HG02763 (cell line): ENCODE measurements around the gene SPSB3.
"Not testable (repeated sequence)": the region's sequence is repeated elsewhere in the genome, so short reads cannot be mapped to it uniquely, and the experiment has no call there.

Source experiments
- ATAC-seq: cut with Tn5 transposase; IDR thresholded peaks from one replicate; pipeline ENCODE4 v1.9.1; 2021; ENCODE audit warnings: mild to moderate bottlenecking, moderate library complexity; ENCODE audit not compliant: unreplicated experiment

Gene SPSB3

DNA sequence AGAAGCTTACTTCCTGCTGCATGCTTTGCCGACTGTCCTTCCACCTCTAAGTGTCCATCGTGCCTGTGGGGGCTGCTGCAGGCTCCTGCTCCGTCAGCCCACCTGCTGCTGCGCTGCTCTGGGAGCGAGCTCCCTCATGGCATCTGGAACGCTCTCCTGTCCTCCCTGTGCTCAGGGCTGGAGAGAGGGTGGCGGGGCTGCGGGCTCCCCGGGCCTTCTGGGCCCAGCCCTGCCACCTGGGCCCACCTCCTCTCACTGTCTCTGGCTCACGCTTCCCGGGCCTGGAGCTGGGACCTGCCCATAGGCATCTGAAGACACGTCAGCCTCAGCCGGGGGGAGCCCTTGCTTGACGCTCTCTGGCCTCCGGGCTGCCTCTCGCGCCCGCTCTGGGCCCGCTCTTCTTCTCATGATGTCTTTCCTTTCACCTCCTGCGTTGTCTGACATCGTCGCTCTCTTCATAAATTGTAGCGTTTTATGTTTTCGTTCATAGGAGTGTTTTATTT is 38.0 kb downstream of the SPSB3 start:
- no peak for ATAC-seq

DNA sequence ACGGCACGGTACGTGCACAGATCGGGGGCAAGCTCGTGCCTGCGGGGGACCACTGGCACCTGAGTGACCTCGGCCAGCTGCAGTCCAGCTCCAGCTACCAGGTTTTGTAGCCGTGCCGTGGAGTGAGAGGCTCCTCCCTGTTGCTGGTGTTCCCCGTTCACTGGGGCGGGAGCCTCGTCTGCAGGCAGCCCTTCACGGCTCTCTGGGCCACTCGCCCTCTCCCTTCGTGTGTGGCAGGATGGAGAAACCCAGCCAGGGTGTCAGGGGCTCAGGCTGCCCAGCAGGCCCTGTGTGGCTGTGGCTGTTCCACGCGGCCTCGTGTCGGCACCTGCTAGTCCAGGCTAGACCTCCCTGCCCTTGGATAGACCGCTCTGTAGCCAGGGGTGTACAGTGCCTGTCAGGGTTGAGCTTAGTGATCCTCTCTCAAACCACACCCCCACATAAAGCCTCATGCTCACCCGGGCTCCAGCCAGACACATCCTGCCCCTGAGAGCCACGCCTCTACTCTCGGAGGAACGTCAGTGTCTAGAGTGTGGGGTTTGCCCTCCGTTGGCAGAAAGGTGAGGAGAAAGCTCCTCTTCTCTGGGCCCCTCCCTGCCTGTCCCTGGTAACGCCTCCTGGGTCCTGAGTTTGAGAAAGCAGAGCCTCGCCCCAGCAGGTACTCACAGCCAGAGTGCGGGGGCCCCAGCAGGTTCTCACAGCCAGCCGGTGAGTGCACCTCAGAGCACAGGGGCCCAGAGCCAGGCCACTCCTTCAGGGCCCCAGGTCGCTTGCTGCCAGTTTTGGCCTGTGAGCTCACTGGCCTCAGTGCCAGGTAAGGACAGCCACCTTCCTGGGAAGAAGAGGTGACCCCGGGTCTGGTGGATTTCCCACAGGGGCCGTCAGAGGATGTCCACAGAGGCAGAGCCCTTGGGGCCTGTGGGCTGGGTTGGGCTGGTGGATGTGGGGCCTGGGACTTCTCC is 38.7 kb downstream of the SPSB3 start:
- ATAC-seq: no peak

DNA sequence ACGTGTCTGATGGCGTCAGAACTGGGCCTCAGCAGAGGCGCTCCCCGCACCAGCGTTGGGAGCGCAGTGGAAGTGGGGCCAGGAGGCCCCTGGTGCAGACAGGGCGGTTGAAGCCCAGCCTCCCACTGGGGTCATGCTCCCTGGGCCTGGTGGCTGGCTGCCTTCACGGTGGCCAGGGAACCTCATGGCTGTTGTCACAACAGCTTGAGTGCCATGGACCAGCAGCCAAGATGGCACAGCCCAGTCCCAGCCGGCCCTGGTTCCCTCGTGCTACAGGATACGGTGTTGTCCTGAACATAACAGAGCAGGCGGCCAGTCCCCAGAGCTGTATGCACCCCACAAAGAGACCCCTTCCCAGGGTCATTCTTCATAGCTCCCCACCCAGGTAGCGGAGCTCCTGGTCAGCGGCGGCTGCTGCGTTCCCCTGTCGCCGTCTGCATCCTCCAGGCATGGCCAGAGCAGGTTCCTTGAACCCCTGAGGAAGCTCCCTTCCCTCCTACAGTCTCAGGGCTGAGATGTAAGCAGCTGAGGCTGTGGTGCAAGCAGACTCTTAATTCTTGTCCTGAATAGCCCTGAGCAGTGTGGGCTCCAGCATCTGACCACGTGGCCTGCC is 40.7 kb downstream of the SPSB3 start:
- no peak for ATAC-seq

DNA sequence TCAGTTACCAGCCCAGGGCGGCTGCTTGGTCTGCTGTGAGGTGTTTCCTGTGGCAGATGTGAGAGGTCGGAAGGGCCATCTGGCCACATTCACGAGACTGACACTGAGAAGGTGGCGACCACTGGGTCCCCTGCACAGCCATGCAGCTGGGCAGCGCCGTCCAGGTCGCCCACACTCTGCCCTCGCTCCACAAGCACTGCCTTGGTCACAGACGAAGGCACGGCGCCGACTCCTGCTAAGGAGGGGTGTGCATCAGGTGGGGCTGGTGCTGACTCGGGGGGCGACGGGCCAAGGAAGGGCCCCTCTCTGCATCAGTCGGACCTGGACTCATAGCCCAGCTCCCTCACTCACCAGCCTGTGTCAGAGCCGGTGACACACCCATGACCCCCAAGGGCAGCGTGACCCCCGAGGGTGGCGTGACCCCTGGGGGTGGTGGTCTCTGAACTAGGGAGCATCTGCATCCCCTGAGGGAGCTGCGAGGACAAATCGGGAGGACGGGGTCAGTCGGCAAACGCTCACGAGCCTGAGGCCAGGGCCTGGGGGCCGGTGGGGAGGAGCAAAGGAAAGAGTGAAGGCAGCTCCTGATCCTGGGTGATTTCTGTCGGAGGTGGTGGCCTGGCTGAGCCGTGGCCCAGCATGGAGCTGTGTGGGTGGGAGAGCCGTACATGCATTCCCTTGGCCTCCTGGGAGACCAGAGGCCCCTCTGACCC is 41.4 kb downstream of the SPSB3 start:
- ATAC-seq: no peak

DNA sequence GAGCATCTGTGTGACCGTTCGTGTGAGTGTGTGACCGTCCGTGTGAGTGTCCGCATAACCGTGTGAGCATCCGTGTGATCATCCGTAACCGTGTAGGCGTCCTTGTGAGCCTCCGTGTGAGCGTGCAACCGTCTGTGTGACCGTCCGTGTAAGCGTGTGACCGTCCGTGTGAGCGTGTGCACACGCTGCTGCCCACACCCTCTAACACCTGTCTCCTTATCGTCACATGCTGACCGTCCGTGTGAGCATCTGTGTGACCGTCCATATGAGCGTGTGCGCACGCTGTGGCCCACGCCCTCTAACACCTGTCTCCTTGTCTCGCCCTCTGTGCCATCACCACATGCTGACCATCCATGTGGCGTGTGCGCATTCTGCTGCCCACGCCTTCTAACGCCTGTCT is 42.1 kb downstream of the SPSB3 start:
- ATAC-seq: no peak

DNA sequence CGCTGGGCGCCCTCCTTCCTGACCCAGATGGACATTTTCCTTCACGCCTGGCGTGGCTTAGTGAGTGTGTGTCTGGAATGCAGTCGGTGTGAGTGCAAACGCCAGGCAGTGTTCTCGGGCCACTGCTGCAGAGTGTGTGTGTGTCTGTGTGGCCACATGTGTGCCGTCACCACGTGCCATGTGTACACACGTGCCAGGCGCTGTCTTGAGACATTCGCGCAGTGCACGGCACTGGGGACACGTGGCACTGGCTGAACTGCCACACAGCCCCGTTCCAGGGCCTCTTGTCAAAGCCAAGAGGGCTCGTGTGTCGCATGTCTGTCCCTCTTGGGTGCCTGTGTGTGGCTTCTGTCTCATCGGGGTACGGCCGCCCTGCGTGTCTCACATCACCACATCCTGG is 47.6 kb downstream of the SPSB3 start:
- no peak for ATAC-seq

DNA sequence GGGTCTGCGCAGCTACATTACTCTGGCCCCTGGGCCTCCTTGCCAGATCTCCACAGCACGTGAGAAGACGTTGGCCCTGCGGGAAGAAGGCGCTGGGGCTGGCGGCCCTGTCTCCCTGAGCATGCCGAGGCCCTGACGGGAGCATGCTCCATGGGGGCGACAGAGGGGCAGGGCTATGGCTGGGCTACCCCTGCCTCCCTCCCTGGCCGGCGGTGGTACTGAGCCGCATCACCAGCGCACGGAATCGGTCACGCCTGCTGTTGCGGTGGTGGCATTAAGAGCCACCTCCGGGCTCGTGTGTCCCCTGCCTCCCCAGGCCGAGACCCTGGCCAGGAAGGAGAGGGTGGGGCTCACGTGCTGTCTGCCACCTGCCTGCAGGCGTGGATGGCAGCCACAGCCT is 48.2 kb downstream of the SPSB3 start:
- no peak for ATAC-seq

DNA sequence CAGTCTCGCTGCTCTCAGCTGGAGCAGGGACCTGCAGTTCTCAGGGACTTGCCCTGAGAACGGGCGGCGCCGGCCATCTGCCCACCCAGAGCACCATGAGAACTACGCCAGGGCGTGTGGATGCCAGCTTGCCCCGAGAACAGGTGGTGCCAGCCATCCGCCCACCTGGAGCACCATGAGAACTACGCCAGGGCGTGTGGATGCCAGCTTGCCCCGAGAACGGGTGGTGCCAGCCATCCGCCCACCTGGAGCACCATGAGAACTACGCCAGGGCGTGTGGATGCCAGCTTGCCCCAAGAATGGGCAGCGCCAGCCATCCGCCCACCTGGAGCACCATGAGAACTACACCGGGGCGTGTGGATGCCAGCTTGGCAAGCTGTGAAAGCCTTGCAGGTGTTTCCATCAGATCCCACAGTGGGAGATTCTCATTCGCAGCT is 49.8 kb downstream of the SPSB3 start:
- not testable (repeated sequence) for ATAC-seq

DNA sequence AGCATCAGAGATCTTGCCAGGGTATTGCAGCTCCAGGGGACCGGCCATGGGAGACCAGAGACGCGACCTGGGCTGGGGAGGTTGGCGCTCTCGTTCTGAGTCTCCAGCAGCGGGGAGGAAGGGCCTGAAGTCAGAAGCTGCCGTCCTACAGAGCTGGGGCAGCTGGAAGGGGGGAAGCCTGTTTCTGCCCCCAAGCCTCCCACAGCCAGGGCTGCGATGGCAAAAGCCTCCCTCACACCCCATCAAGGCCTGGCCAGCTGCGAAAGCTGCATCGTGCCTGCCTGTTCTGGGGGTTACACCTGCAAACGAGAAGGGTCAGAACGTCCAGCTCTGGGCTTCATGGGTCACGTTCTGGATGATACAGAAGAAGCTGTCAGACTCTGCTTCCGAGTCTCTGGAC is 50.3 kb downstream of the SPSB3 start:
- no peak for ATAC-seq

DNA sequence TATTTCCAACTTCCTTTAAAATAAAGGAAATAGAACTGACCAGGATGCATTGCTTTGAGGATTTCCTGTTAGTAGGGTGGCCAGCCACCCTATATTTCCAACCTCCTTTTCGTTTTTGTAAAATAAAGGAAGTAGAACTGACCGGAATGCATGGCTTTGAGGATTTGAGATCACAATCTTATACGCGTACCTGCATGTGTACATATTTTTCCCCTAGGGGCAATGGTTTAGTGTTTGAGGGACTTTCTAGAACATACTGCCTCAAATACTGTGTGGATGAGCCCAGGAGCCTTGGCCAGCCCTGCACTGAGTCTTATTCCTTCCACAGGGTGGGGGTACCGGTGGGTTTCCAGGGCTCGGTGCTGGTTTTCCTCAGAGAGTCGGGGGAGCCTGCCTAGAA is 50.8 kb downstream of the SPSB3 start:
- no peak for ATAC-seq

DNA sequence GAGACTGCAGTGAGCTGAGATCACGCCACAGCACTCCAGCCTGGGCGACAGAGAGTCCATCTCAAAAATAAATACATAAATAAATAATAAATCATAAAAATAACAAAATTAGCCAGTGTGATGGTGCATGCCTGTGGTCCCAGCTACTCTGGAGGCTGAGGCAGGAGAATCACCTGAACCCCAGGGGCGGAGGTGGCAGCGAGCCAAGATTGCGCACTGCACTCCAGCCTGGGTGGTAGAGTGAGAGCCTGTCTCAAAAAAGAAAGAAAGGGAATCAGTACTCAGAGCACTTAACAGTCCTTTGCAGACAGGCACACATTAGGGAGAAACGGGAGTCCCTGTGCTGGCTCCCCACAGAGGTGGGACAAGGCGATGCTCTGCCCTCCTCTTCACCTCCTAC is 51.3 kb downstream of the SPSB3 start:
- no peak for ATAC-seq

DNA sequence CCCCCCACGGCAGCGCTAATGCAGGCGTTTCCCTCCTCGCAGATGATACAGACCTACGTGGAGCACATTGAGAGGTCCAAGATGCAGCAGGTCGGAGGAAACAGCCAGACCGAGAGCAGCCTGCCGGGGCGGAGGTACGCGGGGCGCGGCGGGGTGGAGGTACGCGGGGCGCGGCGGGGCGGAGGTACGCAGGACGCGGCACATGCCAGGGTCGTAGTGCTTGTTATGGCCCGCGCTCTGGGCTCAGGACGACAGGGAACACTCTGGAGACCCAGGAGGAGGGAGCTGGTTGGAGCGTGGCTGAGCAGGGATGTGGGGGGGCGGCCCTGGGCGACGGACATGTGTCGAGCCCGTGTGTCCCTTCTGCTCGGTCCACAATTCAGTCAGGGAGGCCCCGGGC is 52.9 kb downstream of the SPSB3 start:
- no peak for ATAC-seq

DNA sequence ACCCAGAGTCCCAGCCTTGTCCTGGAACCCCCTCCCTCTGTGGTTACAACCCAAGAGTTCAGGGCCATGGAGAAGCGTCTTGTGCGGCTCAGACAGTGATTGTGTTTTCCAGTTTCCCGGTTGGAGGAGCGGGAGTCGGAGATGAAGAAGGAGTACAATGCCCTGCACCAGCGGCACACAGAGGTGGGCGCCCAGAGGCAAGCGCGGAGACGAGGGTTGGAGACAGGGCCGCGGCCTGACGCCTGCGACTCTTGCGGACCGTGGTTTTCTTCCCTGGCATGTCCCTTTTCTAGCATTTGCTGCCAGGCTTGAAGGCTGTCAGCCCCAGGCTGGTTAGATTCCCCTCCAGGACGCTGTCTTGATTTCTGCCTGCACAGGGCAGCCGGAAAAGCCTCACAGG is 53.3 kb downstream of the SPSB3 start:
- ATAC-seq: no peak

DNA sequence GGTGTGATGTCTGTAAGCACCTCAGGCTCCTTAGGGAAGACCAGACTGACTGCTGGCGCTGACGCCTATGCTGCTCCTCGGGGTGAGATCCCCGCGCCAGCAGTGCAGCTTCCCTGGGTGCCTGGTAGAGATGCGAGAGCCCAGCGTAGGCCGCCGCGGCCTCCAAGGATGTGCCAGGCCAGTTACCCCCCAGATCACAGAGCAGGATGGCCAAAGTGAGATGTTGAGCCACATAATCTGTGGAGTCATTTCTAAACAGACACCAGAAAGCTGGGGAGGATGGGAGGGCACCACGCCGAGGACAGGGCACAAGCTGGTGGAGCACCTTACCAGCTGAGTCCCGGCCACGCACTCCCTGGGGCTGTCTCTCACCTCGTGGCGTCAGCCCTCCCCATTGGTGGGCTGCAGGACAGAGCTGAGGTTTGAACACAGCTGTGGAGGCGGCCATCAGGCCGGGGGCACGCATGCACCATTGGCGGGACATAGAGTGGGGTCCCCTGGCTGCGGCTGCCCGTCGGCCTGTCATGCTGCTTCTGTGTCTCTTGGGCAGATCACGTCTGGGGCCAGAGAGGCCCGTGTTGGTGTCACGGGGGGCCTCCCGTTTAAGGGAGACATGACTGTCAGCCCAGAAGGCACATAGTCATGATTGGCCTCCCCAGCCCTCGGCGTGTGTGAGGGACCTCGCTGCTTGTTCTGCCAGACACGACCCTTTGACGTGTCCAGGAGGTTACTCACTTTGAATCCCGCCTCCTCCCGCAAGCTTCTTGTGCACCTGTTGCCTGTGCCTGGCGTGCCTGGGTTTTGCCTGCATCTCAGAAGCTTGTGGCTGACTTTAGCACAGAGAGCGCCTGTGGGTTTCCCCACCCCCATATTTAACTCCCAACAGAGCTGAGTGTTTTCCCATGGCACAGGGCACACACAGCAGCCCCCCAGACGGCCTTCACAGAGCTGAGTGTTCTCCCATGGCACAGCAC is 54.4 kb downstream of the SPSB3 start:
- ATAC-seq: no peak
